PC-9 (cell line): Measurements from ENCODE around the gene ROBO1. TPM values are rescaled to one million over a fixed set of nuclear protein-coding genes. Genes with fewer than 3 reads are reported as not detected.

Source experiments
- BruUV-seq: library from RNA; stranded (reverse); fragments of 400-500 nt; replicated peaks from 2 replicates; lab custom pipeline; 2021; lab: Mats Ljungman, UMichigan
- CTCF ChIA-PET: fragments of 300-600 bp; sonication (Branson Sonifier 250); formaldehyde crosslinking; loops from one replicate; lab custom pipeline; 2022; ENCODE audit warnings: antibody characterized with exemption; lab: Charles Lee
- POLR2A ChIA-PET: fragments of 300-600 bp; sonication (Branson Sonifier 250); formaldehyde crosslinking; loops from one replicate; lab custom pipeline; 2022; ENCODE audit warnings: antibody characterized with exemption; ENCODE audit not compliant: unreplicated experiment; lab: Charles Lee
- DNase-seq, 2 experiments: peaks; one replicate each; pipeline versions ENCODE4 v3.0.0 to v3.0.0-alpha.2; 2015 to 2022; ENCODE audit warnings: mixed read lengths in 1 of 2
- H2AFZ ChIP-seq: fragments of 200-600 bp; sonication (generic); 2 replicates; pipeline ENCODE4 v1.8.1; 2017; ENCODE audit warnings: antibody characterized with exemption
- H3F3A ChIP-seq: fragments of 200-600 bp; sonication (generic); 2 replicates; pipeline ENCODE4 v1.8.1; 2017; ENCODE audit warnings: antibody characterized with exemption, mild to moderate bottlenecking, low read depth; ENCODE audit not compliant: insufficient read depth
- H3K27ac ChIP-seq: fragments of 200-600 bp; sonication (generic); 2 replicates; pipeline ENCODE4 v1.6.1; 2016; ENCODE audit warnings: mixed run types
- H3K27me3 ChIP-seq: fragments of 200-600 bp; sonication (generic); 2 replicates; pipeline ENCODE4 v1.6.1; 2016; ENCODE audit warnings: low read depth, mixed run types; ENCODE audit not compliant: insufficient read depth
- H3K36me3 ChIP-seq: fragments of 200-600 bp; sonication (generic); 2 replicates; pipeline ENCODE4 v1.6.1; 2016; ENCODE audit warnings: low read depth, mixed run types
- H3K4me1 ChIP-seq: fragments of 200-600 bp; sonication (generic); replicated peaks from 2 replicates; pipeline ENCODE4 v1.6.1; 2016; ENCODE audit warnings: mixed run types; ENCODE audit not compliant: insufficient read depth
- H3K4me2 ChIP-seq: fragments of 200-600 bp; sonication (generic); 2 replicates; pipeline ENCODE4 v1.6.1; 2017; ENCODE audit warnings: mixed run types
- H3K4me3 ChIP-seq: fragments of 200-600 bp; sonication (generic); 2 replicates; pipeline ENCODE4 v1.6.1; 2016; ENCODE audit warnings: mixed run types
- H3K79me2 ChIP-seq: fragments of 200-600 bp; sonication (generic); 2 replicates; pipeline ENCODE4 v1.6.1; 2017; ENCODE audit warnings: low read depth, mixed run types
- H3K9me2 ChIP-seq: fragments of 200-600 bp; sonication (generic); 2 replicates; pipeline ENCODE4 v1.8.1; 2017; ENCODE audit warnings: mild to moderate bottlenecking; ENCODE audit not compliant: insufficient read depth
- H3K9me3 ChIP-seq: fragments of 200-600 bp; sonication (generic); 2 replicates; pipeline ENCODE4 v1.8.1; 2016; ENCODE audit warnings: low read depth; ENCODE audit not compliant: insufficient read depth
- H4K20me1 ChIP-seq: fragments of 200-600 bp; sonication (generic); 2 replicates; pipeline ENCODE4 v1.8.1; 2017; ENCODE audit not compliant: insufficient read depth
- EZH2 ChIP-seq: fragments of 200-600 bp; sonication (generic); IDR thresholded peaks from 2 replicates; pipeline ENCODE4 v1.8.0; 2017; ENCODE audit warnings: antibody characterized with exemption, low read depth
- intact Hi-C: fragments of 100-400 bp; cut with micrococcal nuclease; formaldehyde crosslinking; loops from one replicate; pipeline ENCODE4 v1.10.0; 2022; ENCODE audit not compliant: unreplicated experiment
- total RNA-seq: library from RNA; stranded (reverse); gene quantifications from 2 replicates; pipeline ENCODE4 v1.2.3, GENCODE V29; 2021
- TF ChIP-seq, protein P1 (sequence below): fragments of 200-600 bp; sonication (generic); conservative IDR thresholded peaks from 2 replicates; pipeline ENCODE4 v1.6.1; 2017; ENCODE audit warnings: mixed run types, antibody characterized with exemption, mild to moderate bottlenecking, moderate library complexity

Gene ROBO1
- total RNA-seq, 1 experiment from 2014 or later: 17.5 TPM

DNA sequence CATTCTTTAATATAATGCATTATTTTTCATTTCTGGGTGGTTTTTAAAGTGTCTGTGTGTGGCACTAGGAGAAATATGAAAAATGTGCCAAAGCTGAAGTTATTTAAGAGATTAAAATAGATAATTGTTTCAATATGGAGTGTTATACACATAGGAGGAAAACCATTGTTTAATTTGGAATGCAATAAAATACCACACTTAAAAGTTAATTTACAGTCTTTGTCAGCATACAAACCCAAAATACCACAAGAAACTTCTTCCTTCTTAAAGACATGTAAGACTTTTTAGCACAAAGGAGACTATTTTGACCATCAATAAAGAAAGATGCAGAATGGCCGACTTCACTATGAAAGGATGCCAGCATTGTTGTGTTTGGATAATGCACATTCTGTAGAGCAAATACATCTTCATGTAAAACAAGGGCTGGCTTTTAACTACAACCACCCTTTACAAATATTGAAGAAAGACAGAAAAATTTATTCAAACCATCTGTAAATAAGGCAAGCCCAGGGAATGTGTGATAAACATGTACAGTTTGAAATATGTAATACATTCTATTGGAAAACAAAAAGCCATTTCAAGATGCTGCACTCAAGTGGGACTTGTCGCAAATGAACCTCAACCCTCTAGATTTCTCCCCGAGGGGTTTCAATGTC lies 1146.6 kb downstream of the ROBO1 start:
- Histone ChIP-seq H3K27ac (no peak overlapping the region), H3K4me2 (no peak overlapping the region), H2AFZ (no peak overlapping the region), H3K79me2 (no peaks in the 10 kb centered on the region), H3F3A (no peaks in the 10 kb centered on the region), H3K9me3 (no peaks in the 10 kb centered on the region), H3K4me1 (no peaks in the 10 kb centered on the region), H3K27me3 (no peaks in the 10 kb centered on the region), H3K4me3 (no peak overlapping the region), H3K9me2 (no peaks in the 10 kb centered on the region), H3K36me3 (no peaks in the 10 kb centered on the region), H4K20me1 (no peaks in the 10 kb centered on the region)
- BruUV-seq: no TSS peak
- ChIA-PET POLR2A (no interaction called here), CTCF (no interaction called here)
- no peak for DNase-seq
- TF ChIP-seq EZH2: no peak
- TF ChIP-seq, protein P1, sequence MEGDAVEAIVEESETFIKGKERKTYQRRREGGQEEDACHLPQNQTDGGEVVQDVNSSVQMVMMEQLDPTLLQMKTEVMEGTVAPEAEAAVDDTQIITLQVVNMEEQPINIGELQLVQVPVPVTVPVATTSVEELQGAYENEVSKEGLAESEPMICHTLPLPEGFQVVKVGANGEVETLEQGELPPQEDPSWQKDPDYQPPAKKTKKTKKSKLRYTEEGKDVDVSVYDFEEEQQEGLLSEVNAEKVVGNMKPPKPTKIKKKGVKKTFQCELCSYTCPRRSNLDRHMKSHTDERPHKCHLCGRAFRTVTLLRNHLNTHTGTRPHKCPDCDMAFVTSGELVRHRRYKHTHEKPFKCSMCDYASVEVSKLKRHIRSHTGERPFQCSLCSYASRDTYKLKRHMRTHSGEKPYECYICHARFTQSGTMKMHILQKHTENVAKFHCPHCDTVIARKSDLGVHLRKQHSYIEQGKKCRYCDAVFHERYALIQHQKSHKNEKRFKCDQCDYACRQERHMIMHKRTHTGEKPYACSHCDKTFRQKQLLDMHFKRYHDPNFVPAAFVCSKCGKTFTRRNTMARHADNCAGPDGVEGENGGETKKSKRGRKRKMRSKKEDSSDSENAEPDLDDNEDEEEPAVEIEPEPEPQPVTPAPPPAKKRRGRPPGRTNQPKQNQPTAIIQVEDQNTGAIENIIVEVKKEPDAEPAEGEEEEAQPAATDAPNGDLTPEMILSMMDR: no peak
- intact Hi-C loops: no loop called here

DNA sequence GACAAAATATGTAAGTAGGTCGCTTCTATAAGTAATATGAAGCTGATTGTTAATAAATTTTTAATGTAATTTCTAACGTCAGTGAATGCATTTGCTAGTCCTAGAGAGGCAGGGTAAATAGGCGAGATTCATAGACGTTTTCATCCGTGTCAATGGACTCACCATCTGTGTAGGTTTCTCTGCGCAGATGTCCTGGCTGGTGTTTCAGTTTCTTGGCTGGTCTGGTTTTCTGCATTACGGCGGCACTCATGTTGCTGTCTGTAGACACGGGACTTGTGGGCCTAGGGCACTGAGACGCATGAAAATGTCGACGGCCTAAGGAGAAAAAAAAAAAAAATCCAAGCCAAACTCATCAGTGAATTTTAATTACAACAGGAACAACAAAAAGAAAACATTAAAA lies 1153.3 kb downstream of the ROBO1 start:
- 0 out of 2 replicates have a peak, but pooled peaks cover 4% of the 10 kb centered on the region for H3K9me2 ChIP-seq
- H3K9me3 ChIP-seq: no peaks in the 10 kb centered on the region
- no peaks in the 10 kb centered on the region for H3K27me3 ChIP-seq
- H3K4me1 ChIP-seq: no peaks in the 10 kb centered on the region
- H3F3A ChIP-seq: no peaks in the 10 kb centered on the region
- no TSS peak for BruUV-seq
- H3K27ac ChIP-seq: no peak overlapping the region
- POLR2A ChIA-PET: no interaction called here
- no peaks in the 10 kb centered on the region for H4K20me1 ChIP-seq
- H2AFZ ChIP-seq: no peak overlapping the region
- no peak overlapping the region for H3K4me2 ChIP-seq
- H3K79me2 ChIP-seq: no peaks in the 10 kb centered on the region
- no peak for TF ChIP-seq EZH2
- TF ChIP-seq, protein P1: no peak
- H3K36me3 ChIP-seq: no peaks in the 10 kb centered on the region
- DNase-seq: no peak
- intact Hi-C loops: no loop called here
- no peak overlapping the region for H3K4me3 ChIP-seq
- CTCF ChIA-PET: no interaction called here

- TF ChIP-seq, protein P1: no peak
- TF ChIP-seq EZH2: no peak
- no peak overlapping the region for H3K27ac ChIP-seq
- H4K20me1 ChIP-seq: no peaks in the 10 kb centered on the region
- DNase-seq: no peak
- no peaks in the 10 kb centered on the region for H3K27me3 ChIP-seq
- CTCF ChIA-PET: interaction anchor here (0.6 kb wide), 1 partner anchor 91 kb away, joined by 4 read pairs; no protein-coding TSS in a partner anchor
- H3K36me3 ChIP-seq: no peaks in the 10 kb centered on the region
- no peak overlapping the region for H3K4me2 ChIP-seq
- POLR2A ChIA-PET: no interaction called here
- intact Hi-C loops: no loop called here
- H3K4me1 ChIP-seq: no peaks in the 10 kb centered on the region
- no peaks in the 10 kb centered on the region for H3K79me2 ChIP-seq
- no peaks in the 10 kb centered on the region for H3K9me3 ChIP-seq
- H3K4me3 ChIP-seq: no peak overlapping the region
- H2AFZ ChIP-seq: no peak overlapping the region
- no peaks in the 10 kb centered on the region for H3F3A ChIP-seq
- 0 out of 2 replicates have a peak, but pooled peaks cover 4% of the 10 kb centered on the region for H3K9me2 ChIP-seq
- no TSS peak for BruUV-seq
Measured at GRCh38 chr3:78613421-78613879, 1154.3 kb downstream of the ROBO1 start.
